Endodermal cell (in vitro differentiated cells): ENCODE measurements around the gene TMEM158. TPM values are rescaled to one million over a fixed set of nuclear protein-coding genes. Genes with fewer than 3 reads are reported as not detected.

Experiments
- DNase-seq: peaks from one replicate; pipeline ENCODE4 v3.0.0-alpha.2; 2017
- H3K27ac ChIP-seq: 2 replicates; pipeline ENCODE4 v1.5.1; 2013; ENCODE audit warnings: mild to moderate bottlenecking, low read depth, low read length, moderate library complexity
- H3K27me3 ChIP-seq: 2 replicates; pipeline ENCODE4 v1.6.1; 2013; ENCODE audit warnings: mild to moderate bottlenecking, low read length, moderate library complexity; ENCODE audit not compliant: insufficient read depth, control insufficient read depth, poor library complexity, severe bottlenecking
- H3K36me3 ChIP-seq: 2 replicates; pipeline ENCODE4 v1.7.0; 2013; ENCODE audit warnings: mild to moderate bottlenecking, low read length, moderate library complexity; ENCODE audit not compliant: control insufficient read depth, insufficient read depth
- H3K4me1 ChIP-seq: one replicate; pipeline ENCODE4 v1.7.0; 2013; ENCODE audit warnings: low read length; ENCODE audit not compliant: control insufficient read depth, insufficient read depth
- H3K4me3 ChIP-seq: 2 replicates; pipeline ENCODE4 v1.5.1; 2013; ENCODE audit warnings: mild to moderate bottlenecking, low read length, moderate library complexity
- H3K9ac ChIP-seq: 2 replicates; pipeline ENCODE4 v1.6.1; 2013; ENCODE audit warnings: mild to moderate bottlenecking, low read length, moderate library complexity; ENCODE audit not compliant: poor library complexity, severe bottlenecking; ENCODE audit errors: extremely low read depth
- H3K9me3 ChIP-seq: 2 replicates; pipeline ENCODE4 v1.6.1; 2013; ENCODE audit warnings: mild to moderate bottlenecking, low read length, moderate library complexity; ENCODE audit not compliant: control insufficient read depth
- H3K27ac Mint-ChIP-seq: 2 replicates; pipeline ENCODE4 v1.8.0; 2020; ENCODE audit warnings: mixed read lengths
- H3K27me3 Mint-ChIP-seq: 2 replicates; pipeline ENCODE4 v1.8.0; 2021; ENCODE audit warnings: mild to moderate bottlenecking, mixed read lengths; ENCODE audit not compliant: insufficient read depth
- H3K36me3 Mint-ChIP-seq: 2 replicates; pipeline ENCODE4 v1.8.0; 2020; ENCODE audit warnings: low read depth, mixed read lengths
- H3K4me1 Mint-ChIP-seq: 2 replicates; pipeline ENCODE4 v1.8.0; 2020; ENCODE audit warnings: mixed read lengths
- H3K4me3 Mint-ChIP-seq: 2 replicates; pipeline ENCODE4 v1.8.0; 2020; ENCODE audit warnings: mild to moderate bottlenecking, moderate library complexity, mixed read lengths
- H3K9me3 Mint-ChIP-seq: 2 replicates; pipeline ENCODE4 v1.8.0; 2020; ENCODE audit warnings: mild to moderate bottlenecking, mixed read lengths
- CTCF ChIP-seq: fragments of 200-600 bp; sonication (generic); conservative IDR thresholded peaks from 2 replicates; pipeline ENCODE4 v1.5.0; 2021; ENCODE audit warnings: antibody characterized with exemption, mild to moderate bottlenecking
- WGBS, 2 experiments: methylation state at CpG; one replicate each; pipeline versions ENCODE4 v1.1.5 to v1.1.7; 2013; ENCODE audit warnings: missing lambda C conversion rate in 2 of 2, mixed read lengths in 1 of 2; ENCODE audit not compliant: insufficient coverage in 1 of 2, insufficient read length in 1 of 2; 5-methylcytosine and 5-hydroxymethylcytosine counted together
- total RNA-seq, 2 donors: library from RNA; stranded (reverse); fragmentation: NEBNext Ultra II Directional in 1 of 2; extraction: Animal tissue kit (Norgen Biotek cat#: 25700) in 1 of 2; gene quantifications; 2 replicates in 1 of 2; 3 replicates in 1 of 2; pipeline ENCODE4 v1.2.1, GENCODE V29; 2021

TMEM158 gene
- total RNA-seq, 2 donors from 2014 or later: 0.31 to 5.5 TPM

DNA sequence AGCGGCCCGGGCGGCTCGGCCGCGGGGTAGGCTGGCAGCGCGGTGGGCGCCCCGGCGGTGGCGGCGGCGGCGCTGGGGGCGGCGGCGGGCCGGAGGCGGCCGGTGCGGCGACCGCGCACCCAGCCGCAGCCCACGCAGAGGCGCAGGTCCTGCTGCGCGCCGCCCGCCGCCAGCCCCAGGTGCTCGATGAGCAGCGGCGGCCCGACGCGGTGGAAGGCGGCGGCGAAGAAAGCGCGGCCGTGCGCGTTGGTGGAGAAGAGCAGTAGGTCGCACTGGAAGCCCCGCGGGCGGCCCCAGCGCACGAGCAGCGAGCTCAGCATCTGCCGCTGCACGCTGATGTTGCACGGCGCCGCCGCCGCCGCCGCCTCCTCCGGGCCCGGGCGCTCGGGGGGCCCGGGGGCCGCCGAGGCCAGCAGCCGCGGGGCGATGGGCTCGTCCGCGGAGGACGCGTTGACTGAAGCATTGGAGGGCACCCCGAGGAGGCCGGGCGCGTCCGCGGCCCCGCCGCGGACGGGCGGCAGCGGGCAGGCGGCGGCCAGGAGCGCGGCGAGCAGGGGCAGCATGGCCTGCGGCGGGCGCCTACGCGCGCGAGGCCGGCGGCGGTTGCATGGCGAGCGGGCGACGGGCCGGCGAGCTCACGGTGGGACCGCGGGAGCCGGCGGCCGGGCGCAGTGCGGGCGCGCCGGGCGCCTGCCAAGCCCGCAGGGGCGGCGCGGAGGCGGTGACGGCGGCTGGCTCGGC, 452 bp downstream of the TMEM158 start:
- H3K4me3 Mint-ChIP-seq: peak overlapping the region; percentile 66
- H3K4me3 ChIP-seq: no peak overlapping the region
- peak; percentile 78 for DNase-seq
- 0% methylated on average over 35 to 131 of the region's 131 CpGs for WGBS, 2 experiments
- TF ChIP-seq CTCF: no peak
- H3K27me3 ChIP-seq: peaks cover 76% of the 10 kb centered on the region
- H3K27ac ChIP-seq: no peak overlapping the region
- no peak overlapping the region for H3K9ac ChIP-seq
- no peaks in the 10 kb centered on the region for H3K4me1 ChIP-seq
- no peak overlapping the region for H3K27ac Mint-ChIP-seq
- peaks cover 8% of the 10 kb centered on the region for H3K4me1 Mint-ChIP-seq
- H3K36me3 ChIP-seq: no peaks in the 10 kb centered on the region
- H3K9me3 Mint-ChIP-seq: no peaks in the 10 kb centered on the region
- peaks cover 79% of the 10 kb centered on the region for H3K27me3 Mint-ChIP-seq
- H3K9me3 ChIP-seq: no peaks in the 10 kb centered on the region
- H3K36me3 Mint-ChIP-seq: no peaks in the 10 kb centered on the region

DNA sequence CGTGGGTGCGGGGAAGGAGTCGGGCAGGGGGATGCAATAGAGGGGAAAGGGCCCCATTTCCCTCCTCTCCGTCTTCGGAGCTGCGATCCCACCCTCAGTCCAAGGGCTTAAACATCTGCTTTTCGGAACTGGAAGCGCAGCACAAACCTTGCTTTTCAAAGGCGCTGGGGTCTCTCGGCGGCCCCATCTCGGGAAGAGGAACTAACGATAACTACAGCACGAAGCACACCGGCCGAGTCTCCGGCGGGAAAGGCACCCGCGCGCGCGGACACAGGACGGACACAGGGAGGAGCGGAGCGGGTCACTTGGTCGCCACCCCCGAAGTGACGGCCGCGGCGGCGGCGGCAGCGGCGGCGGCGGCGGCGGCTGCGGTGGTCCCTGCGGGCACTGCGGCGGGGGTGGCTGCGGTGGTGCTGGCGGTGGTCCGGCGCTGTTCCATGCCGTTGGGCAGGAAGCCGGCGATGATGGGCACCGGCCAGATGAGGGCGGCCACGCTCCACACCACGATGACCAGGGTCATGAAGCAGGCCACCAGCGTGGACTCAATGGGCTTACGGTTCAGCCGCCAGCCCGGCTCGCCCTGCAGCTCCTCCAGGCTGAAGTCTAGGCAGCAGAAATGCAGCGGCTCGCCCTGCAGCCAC, 1.1 kb downstream of the TMEM158 start:
- Histone ChIP-seq H3K27me3 (peaks cover 69% of the 10 kb centered on the region), H3K4me3 (peak overlapping the region; percentile 65), H3K9me3 (no peaks in the 10 kb centered on the region), H3K36me3 (no peaks in the 10 kb centered on the region), H3K9ac (no peak overlapping the region), H3K4me1 (no peaks in the 10 kb centered on the region), H3K27ac (no peak overlapping the region)
- Mint-ChIP-seq H3K4me1 (peaks cover 13% of the 10 kb centered on the region), H3K27me3 (peaks cover 78% of the 10 kb centered on the region), H3K27ac (no peak overlapping the region), H3K9me3 (no peaks in the 10 kb centered on the region), H3K4me3 (peak overlapping the region; percentile 66), H3K36me3 (no peaks in the 10 kb centered on the region)
- WGBS, 2 experiments: 1% methylated on average over 18 to 62 of the region's 62 CpGs
- peak; percentile 95 for DNase-seq
- TF ChIP-seq CTCF: peak; percentile 84

- H3K27ac ChIP-seq: no peak overlapping the region
- H3K4me3 Mint-ChIP-seq: peak overlapping the region; percentile 66
- H3K9ac ChIP-seq: no peak overlapping the region
- no peaks in the 10 kb centered on the region for H3K36me3 Mint-ChIP-seq
- no peaks in the 10 kb centered on the region for H3K9me3 Mint-ChIP-seq
- H3K4me3 ChIP-seq: no peak overlapping the region
- no peaks in the 10 kb centered on the region for H3K9me3 ChIP-seq
- peaks cover 70% of the 10 kb centered on the region for H3K27me3 Mint-ChIP-seq
- no peak overlapping the region for H3K27ac Mint-ChIP-seq
- DNase-seq: no peak
- 18 to 19% methylated on average over 7 to 9 of the region's 9 CpGs for WGBS, 2 experiments
- no peaks in the 10 kb centered on the region for H3K36me3 ChIP-seq
- peaks cover 13% of the 10 kb centered on the region for H3K4me1 Mint-ChIP-seq
- no peaks in the 10 kb centered on the region for H3K4me1 ChIP-seq
- peaks cover 61% of the 10 kb centered on the region for H3K27me3 ChIP-seq
- no peak for TF ChIP-seq CTCF
These were observed 2.0 kb downstream of the TMEM158 start for GRCh38 chr3:45223889-45224727.
